Measurements from ENCODE around the gene HELQ. TPM values are rescaled to one million over a fixed set of nuclear protein-coding genes. Genes with fewer than 3 reads are reported as not detected.

Gene HELQ
- total and polyA plus RNA-seq, 2 experiments from 2014 or later: 12.6 to 20.5 TPM

DNA sequence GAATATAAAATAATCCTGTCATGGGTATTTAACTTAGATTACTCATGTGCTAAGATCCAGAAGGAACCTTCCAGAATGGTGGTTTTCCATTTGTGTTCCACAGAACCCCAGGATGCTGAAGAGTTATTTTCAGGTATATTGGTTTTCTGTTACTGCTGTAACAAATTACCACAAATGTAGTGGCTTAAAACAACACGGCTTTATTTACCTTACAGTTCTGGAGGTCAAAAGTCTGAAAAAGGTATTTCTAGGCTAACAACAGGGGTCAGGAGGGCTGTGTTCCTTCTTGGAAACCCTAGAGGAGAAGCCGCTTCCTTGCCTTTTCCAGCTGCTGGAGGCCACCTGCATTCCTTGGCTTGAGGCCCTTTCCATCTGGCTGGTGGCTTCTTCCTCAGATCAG is 63.1 kb downstream of the HELQ start:
- TF ChIP-seq, protein P1, sequence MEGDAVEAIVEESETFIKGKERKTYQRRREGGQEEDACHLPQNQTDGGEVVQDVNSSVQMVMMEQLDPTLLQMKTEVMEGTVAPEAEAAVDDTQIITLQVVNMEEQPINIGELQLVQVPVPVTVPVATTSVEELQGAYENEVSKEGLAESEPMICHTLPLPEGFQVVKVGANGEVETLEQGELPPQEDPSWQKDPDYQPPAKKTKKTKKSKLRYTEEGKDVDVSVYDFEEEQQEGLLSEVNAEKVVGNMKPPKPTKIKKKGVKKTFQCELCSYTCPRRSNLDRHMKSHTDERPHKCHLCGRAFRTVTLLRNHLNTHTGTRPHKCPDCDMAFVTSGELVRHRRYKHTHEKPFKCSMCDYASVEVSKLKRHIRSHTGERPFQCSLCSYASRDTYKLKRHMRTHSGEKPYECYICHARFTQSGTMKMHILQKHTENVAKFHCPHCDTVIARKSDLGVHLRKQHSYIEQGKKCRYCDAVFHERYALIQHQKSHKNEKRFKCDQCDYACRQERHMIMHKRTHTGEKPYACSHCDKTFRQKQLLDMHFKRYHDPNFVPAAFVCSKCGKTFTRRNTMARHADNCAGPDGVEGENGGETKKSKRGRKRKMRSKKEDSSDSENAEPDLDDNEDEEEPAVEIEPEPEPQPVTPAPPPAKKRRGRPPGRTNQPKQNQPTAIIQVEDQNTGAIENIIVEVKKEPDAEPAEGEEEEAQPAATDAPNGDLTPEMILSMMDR (IDR thresholded peaks at IDR 0.05; ENCODE audit: low read depth, low read length): no peak

DNA sequence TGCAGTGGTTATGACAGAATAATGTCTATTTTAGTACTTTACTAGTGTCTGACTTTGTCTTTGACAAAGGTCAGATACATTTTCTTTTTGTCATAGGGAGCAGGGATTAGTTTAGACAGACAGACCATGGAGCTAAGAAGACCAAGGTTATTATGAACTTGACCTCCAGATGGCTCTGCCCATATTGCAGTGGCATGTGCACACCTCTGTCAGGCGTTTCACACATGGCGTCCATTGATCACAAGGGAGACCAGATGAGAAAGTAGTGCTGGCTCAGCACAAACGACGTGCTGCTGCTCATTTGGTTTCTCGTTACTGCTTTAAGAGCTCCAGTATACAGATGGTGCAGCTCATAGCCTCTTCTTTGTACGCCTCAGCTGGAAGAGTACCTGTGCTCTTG is 64.7 kb downstream of the HELQ start:
- Histone ChIP-seq H3K9me3 (ENCODE audit: low read depth) (no peaks in the 10 kb centered on the region), H3K27me3 (peaks cover 4% of the 10 kb centered on the region), H3K36me3 (no peaks in the 10 kb centered on the region), H3K27ac (no peak overlapping the region), H3K4me3 (no peak overlapping the region), H3K4me1 (ENCODE audit: low read depth) (no peaks in the 10 kb centered on the region)
- DNase-seq (ENCODE audit: low read depth in 1 of 2, low spot score in 1 of 2): no peak
- TF ChIP-seq, protein P1 (IDR thresholded peaks at IDR 0.05; ENCODE audit: low read depth, low read length): no peak

More for the DNA sequence above, 63.1 kb downstream of the HELQ start:
- Histone ChIP-seq H3K27me3 (peaks cover 4% of the 10 kb centered on the region), H3K36me3 (no peaks in the 10 kb centered on the region), H3K4me3 (no peak overlapping the region), H3K27ac (no peak overlapping the region), H3K4me1 (ENCODE audit: low read depth) (no peaks in the 10 kb centered on the region), H3K9me3 (ENCODE audit: low read depth) (no peaks in the 10 kb centered on the region)
- DNase-seq (ENCODE audit: low read depth in 1 of 2, low spot score in 1 of 2): no peak

DNA sequence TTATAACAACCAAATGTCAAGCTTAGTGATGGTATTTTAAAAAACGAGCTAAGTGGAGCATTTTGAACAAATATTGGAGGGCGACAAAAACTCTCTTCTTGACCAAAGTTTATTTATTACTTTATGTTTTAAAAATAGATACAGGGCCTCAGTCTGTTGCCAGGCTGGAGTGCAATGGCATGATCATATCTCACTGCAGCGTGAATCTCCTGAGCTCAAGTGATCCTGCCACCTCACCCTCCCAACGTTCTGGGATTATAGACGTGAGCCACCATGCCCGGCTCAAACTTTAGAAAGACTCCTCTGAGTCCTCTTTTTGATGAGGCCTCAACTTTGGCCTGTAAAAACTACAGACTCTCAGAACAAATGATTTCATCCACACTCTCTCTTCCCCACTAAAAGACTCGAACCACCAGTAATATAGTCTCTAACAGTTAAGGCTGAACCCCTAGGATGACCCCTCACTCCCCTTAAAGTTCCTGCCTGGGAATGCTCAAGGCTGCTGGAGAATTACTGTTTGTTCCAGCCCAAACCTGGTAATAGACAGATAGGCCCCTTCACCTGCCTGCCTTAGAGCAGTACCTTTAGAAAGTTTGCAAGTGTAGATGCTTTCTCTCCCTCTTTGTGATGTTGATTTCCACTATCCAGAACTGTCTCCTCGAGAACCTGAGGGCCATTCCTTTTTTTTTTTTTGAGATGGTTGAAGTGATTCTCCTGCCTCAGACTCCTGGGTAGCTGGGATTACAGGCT is 65.7 kb downstream of the HELQ start:
- TF ChIP-seq, protein P1 (IDR thresholded peaks at IDR 0.05; ENCODE audit: low read depth, low read length): no peak
- no peak overlapping the region for H3K27ac ChIP-seq
- DNase-seq (ENCODE audit: low read depth in 1 of 2, low spot score in 1 of 2): no peak
- no peak overlapping the region for H3K4me3 ChIP-seq
- H3K4me1 ChIP-seq (ENCODE audit: low read depth): no peaks in the 10 kb centered on the region
- no peaks in the 10 kb centered on the region for H3K9me3 ChIP-seq (ENCODE audit: low read depth)
- no peaks in the 10 kb centered on the region for H3K36me3 ChIP-seq
- H3K27me3 ChIP-seq: peaks cover 4% of the 10 kb centered on the region

DNA sequence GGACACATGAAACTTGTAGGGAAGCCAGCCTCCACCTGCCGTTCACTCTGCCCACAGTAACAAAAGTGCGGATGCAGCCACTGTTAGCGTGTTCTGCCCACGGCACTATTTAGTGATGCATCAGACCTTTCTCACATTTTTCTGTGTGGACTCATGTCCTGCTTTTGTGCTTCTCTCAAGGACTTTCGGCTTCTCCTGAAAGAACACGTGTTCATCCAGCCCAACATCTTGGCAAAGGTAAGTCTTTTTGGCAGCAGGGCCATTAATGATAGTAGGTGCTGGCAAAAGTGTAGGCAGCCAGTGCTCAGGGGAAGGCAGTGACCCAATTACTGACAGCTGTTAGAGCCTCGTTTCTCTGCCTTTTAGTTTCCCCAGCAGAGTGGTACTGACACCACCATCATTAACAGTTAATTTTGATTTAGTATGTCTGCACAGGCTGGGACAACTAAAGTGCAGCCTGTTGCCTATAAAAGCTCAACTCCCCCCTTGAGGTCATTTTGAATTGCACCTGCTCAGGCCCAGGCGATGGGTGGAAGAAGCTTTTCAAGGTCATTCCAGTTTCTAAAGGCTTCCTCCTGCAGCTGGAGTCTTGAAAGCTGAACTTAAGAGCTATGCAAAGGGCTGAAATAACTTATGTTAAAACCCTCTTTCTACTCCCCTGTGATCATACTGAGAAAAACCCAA is 66.4 kb downstream of the HELQ start:
- Histone ChIP-seq H3K27ac (no peak overlapping the region), H3K27me3 (peaks cover 4% of the 10 kb centered on the region), H3K4me3 (no peak overlapping the region), H3K4me1 (ENCODE audit: low read depth) (no peaks in the 10 kb centered on the region), H3K36me3 (no peaks in the 10 kb centered on the region), H3K9me3 (ENCODE audit: low read depth) (no peaks in the 10 kb centered on the region)
- TF ChIP-seq, protein P1 (IDR thresholded peaks at IDR 0.05; ENCODE audit: low read depth, low read length): no peak
- DNase-seq (ENCODE audit: low read depth in 1 of 2, low spot score in 1 of 2): no peak

DNA sequence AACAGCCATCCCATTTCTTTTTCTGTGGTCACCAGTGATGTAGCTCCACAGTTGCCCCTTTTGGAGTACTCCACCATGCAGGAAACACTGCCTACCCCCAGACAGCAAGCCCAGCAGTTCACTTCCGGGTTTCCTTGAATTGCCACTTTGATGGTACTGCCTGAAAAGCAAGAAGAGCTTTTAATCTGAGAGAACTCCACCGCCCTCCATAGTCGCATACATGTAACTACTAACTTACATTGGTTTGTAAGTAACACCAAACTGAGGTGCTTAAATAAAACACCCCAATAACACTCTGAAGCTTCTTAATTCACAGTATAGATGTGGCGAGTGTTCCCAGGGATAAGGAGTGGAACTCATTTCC is 67.3 kb downstream of the HELQ start:
- no peaks in the 10 kb centered on the region for H3K4me1 ChIP-seq (ENCODE audit: low read depth)
- no peaks in the 10 kb centered on the region for H3K36me3 ChIP-seq
- no peak overlapping the region for H3K27ac ChIP-seq
- H3K9me3 ChIP-seq (ENCODE audit: low read depth): no peaks in the 10 kb centered on the region
- peak in 1 of 2 donors; percentile 11 for DNase-seq (ENCODE audit: low read depth in 1 of 2, low spot score in 1 of 2)
- TF ChIP-seq, protein P1 (IDR thresholded peaks at IDR 0.05; ENCODE audit: low read depth, low read length): no peak
- no peak overlapping the region for H3K4me3 ChIP-seq
- peaks cover 4% of the 10 kb centered on the region for H3K27me3 ChIP-seq
